K562 (cell line): ENCODE results near the gene TBC1D25. TPM values are rescaled to one million over a fixed set of nuclear protein-coding genes. Genes with fewer than 3 reads are reported as not detected.

ENCODE experiments used
- ATAC-seq: fragments of 200-7000 bp; cut with Tn5 transposase; 3 replicates; pipeline ENCODE4 v1.9.1; 2020; ENCODE audit warnings: moderate library complexity
- BruUV-seq: library from RNA; stranded (reverse); fragments of 400-500 nt; replicated peaks from 2 replicates; lab custom pipeline; 2021; lab: Mats Ljungman, UMichigan
- CTCF ChIA-PET: fragments of 300-600 bp; formaldehyde crosslinking; extraction: SDS; loops from one replicate; lab custom pipeline; 2021; ENCODE audit warnings: low intra/inter-chr PET ratio; lab: Yijun Ruan, JAX
- POLR2A ChIA-PET: fragments of 300-600, 350-650 bp; sonication (Branson Sonifier 250); formaldehyde crosslinking; extraction: SDS; loops from one replicate; lab custom pipeline; 2021; ENCODE audit warnings: antibody characterized with exemption, inconsistent platforms; lab: Yijun Ruan, JAX
- DNase-seq, 4 experiments: peaks; one replicate each; pipeline versions ENCODE4 v3.0.0 to v3.0.0-alpha.2; 2011 to 2018; ENCODE audit warnings: low spot score in 3 of 4, mixed read lengths in 3 of 4; ENCODE audit errors: extremely low read depth in 1 of 4
- FAIRE-seq: peaks from 2 replicates; lab custom pipeline; 2011; peaks lifted over from hg19 to GRCh38; lab: Jason Lieb, UNC
- H2AFZ ChIP-seq: 2 replicates; pipeline ENCODE4 v1.6.0; 2011; ENCODE audit warnings: low read depth, low read length, control low read depth, inconsistent platforms
- H3K27ac ChIP-seq: fragments of 200-600 bp; 3 replicates; pipeline ENCODE4 v1.8.0; 2011; ENCODE audit warnings: low read depth, mild to moderate bottlenecking, control low read depth, inconsistent platforms, low read length, moderate library complexity, mixed read lengths; ENCODE audit errors: extremely low read depth
- H3K27me3 ChIP-seq, 2 experiments: fragments of 300-600 bp in 1 of 2; 2 replicates in 1 of 2; 3 replicates in 1 of 2; pipeline versions ENCODE4 v1.6.0 to v1.8.0; 2011; ENCODE audit warnings: inconsistent platforms in 2 of 2, low read length in 2 of 2, mild to moderate bottlenecking in 1 of 2, mixed read lengths in 1 of 2, moderate library complexity in 1 of 2; ENCODE audit not compliant: control insufficient read depth in 2 of 2, insufficient read depth in 2 of 2
- H3K36me3 ChIP-seq: fragments of 300-600 bp; 3 replicates; pipeline ENCODE4 v1.8.0; 2011; ENCODE audit warnings: mild to moderate bottlenecking, low read length, inconsistent platforms; ENCODE audit not compliant: control insufficient read depth, insufficient read depth
- H3K4me1 ChIP-seq, 2 experiments: fragments of 200-600 bp in 1 of 2; replicated peaks in 1 of 2; 2 replicates in 1 of 2; 3 replicates in 1 of 2; pipeline versions ENCODE4 v1.5.1 to v1.8.0; 2011; ENCODE audit warnings: inconsistent platforms in 2 of 2, low read length in 2 of 2, mild to moderate bottlenecking in 1 of 2, mixed read lengths in 1 of 2, moderate library complexity in 1 of 2; ENCODE audit not compliant: control insufficient read depth in 2 of 2, insufficient read depth in 2 of 2
- H3K4me2 ChIP-seq: 2 replicates; pipeline ENCODE4 v1.6.1; 2011; ENCODE audit warnings: low read length, control low read depth, inconsistent platforms, mixed read lengths; ENCODE audit not compliant: insufficient read depth
- H3K4me3 ChIP-seq: fragments of 200-600 bp; sonication (generic), shearing (Covaris generic); 2 replicates; pipeline ENCODE4 v1.5.1; 2016; ENCODE audit warnings: control low read depth, inconsistent platforms
- H3K79me2 ChIP-seq: fragments of 200-600 bp; 3 replicates; pipeline ENCODE4 v1.8.0; 2011; ENCODE audit warnings: low read length, inconsistent platforms; ENCODE audit not compliant: control insufficient read depth, insufficient read depth
- H3K9ac ChIP-seq, 2 experiments: 2 replicates each; pipeline versions ENCODE4 v1.6.0 to v1.6.1; 2011; ENCODE audit warnings: low read depth in 2 of 2, low read length in 2 of 2, control low read depth in 1 of 2, inconsistent platforms in 1 of 2, mild to moderate bottlenecking in 1 of 2, mixed read lengths in 1 of 2; ENCODE audit not compliant: insufficient read depth in 1 of 2
- H3K9me1 ChIP-seq: one replicate; pipeline ENCODE4 v1.6.0; 2011; ENCODE audit warnings: inconsistent platforms, mild to moderate bottlenecking, low read length, moderate library complexity; ENCODE audit not compliant: control insufficient read depth, insufficient read depth
- H3K9me3 ChIP-seq: replicated peaks from 2 replicates; pipeline ENCODE4 v1.5.1; 2011; ENCODE audit warnings: low read depth, low read length, inconsistent platforms; ENCODE audit not compliant: control insufficient read depth, insufficient read depth
- H4K20me1 ChIP-seq: replicated peaks from 2 replicates; pipeline ENCODE4 v1.6.1; 2011; ENCODE audit warnings: low read length, inconsistent platforms, mixed read lengths; ENCODE audit not compliant: control insufficient read depth, insufficient read depth
- DDX20 ChIP-seq: fragments of 450-650 bp; IDR thresholded peaks from 2 replicates; pipeline ENCODE4 v1.6.1; 2016; ENCODE audit warnings: missing genetic modification characterization, low read depth, mild to moderate bottlenecking, missing compliant biosample characterization, moderate library complexity
- EP400 ChIP-seq: fragments of 450-650 bp; IDR thresholded peaks from 2 replicates; pipeline ENCODE4 v1.6.1; 2017; ENCODE audit warnings: antibody characterized with exemption, mild to moderate bottlenecking, moderate library complexity
- POLR2AphosphoS5 ChIP-seq: IDR thresholded peaks from 2 replicates; pipeline ENCODE4 v1.6.1; 2011; ENCODE audit warnings: mild to moderate bottlenecking, low read depth, low read length, moderate library complexity; ENCODE audit not compliant: control insufficient read depth, insufficient read depth
- POLR3G ChIP-seq: IDR thresholded peaks from 2 replicates; pipeline ENCODE4 v1.6.1; 2011; ENCODE audit not compliant: insufficient read length, insufficient replicate concordance; ENCODE audit errors: extremely low read depth
- RUNX1 ChIP-seq: sonication (generic); IDR thresholded peaks from 2 replicates; pipeline ENCODE4 v1.6.1; 2016; ENCODE audit warnings: antibody characterized with exemption, low read depth
- SMAD1 ChIP-seq: fragments of 150-350 bp; IDR thresholded peaks from 2 replicates; pipeline ENCODE4 v1.6.1; 2014; ENCODE audit warnings: low read length, low read depth; ENCODE audit not compliant: partially characterized antibody
- SMAD2 ChIP-seq: fragments of 150-350 bp; IDR thresholded peaks from 2 replicates; pipeline ENCODE4 v1.6.1; 2014; ENCODE audit warnings: low read depth, mild to moderate bottlenecking, low read length
- SMARCE1 ChIP-seq: fragments of 450-650 bp; IDR thresholded peaks from 2 replicates; pipeline ENCODE4 v1.7.1; 2016; ENCODE audit warnings: mild to moderate bottlenecking
- TARDBP ChIP-seq: fragments of 450-650 bp; IDR thresholded peaks from 2 replicates; pipeline ENCODE4 v1.6.1; 2016
- YBX1 ChIP-seq: fragments of 450-650 bp; IDR thresholded peaks from 2 replicates; pipeline ENCODE4 v1.7.1; 2016; ENCODE audit warnings: mild to moderate bottlenecking
- ZBED1 ChIP-seq: IDR thresholded peaks from 2 replicates; pipeline ENCODE4 v1.6.1; 2014
- ZBTB1 ChIP-seq: sonication (generic); formaldehyde crosslinking; IDR thresholded peaks from 2 replicates; pipeline ENCODE4 v1.8.1; 2023; ENCODE audit warnings: missing genetic modification reagents, low read depth, mild to moderate bottlenecking, borderline replicate concordance
- ZNF224 ChIP-seq: sonication (generic); formaldehyde crosslinking; IDR thresholded peaks from 2 replicates; pipeline ENCODE4 v1.8.0; 2022; ENCODE audit warnings: mild to moderate bottlenecking, missing genetic modification reagents
- ZNF699 ChIP-seq: fragments of 250-450 bp; sonication (Bioruptor Pico); IDR thresholded peaks from 2 replicates; pipeline ENCODE4 v1.8.0; 2021; ENCODE audit warnings: mild to moderate bottlenecking, moderate library complexity; ENCODE audit not compliant: insufficient replicate concordance
- WGBS: fragments of 100-300 bp; shearing (Covaris generic); methylation state at CpG from one replicate; pipeline ENCODE4 v1.1.6; 2016; ENCODE audit warnings: low coverage, mixed read lengths; ENCODE audit not compliant: insufficient coverage; ENCODE audit errors: missing lambda C conversion rate; 5-methylcytosine and 5-hydroxymethylcytosine counted together
- in situ Hi-C: fragments of 300-500 bp; cut with MboI; formaldehyde crosslinking; loops from 4 replicates; pipeline ENCODE4 v1.15.0; 2018; ENCODE audit warnings: inconsistent platforms, mixed read lengths
- intact Hi-C: fragments of 100-400 bp; cut with micrococcal nuclease; formaldehyde crosslinking; loops from 2 replicates; pipeline ENCODE4 v1.14.2; 2022
- polyA plus RNA-seq, 8 experiments: library from polyadenylated mRNA; depleted of rRNA in 4 of 8; stranded (reverse) in 5 of 8; unstranded in 3 of 8; fragments of >200 nt; fragmentation: Nextera tagmentation in 2 of 8; fragmentation: Illumina TruSeq in 1 of 8; extraction: Ambion mirVana in 2 of 8; extraction: Trizol in 1 of 8; gene quantifications; 2 replicates each; pipeline versions ENCODE4 v1.2.1 to v1.2.3, GENCODE V29; 2011 to 2014; ENCODE audit warnings: inconsistent platforms in 1 of 8, missing spikeins in 1 of 8
- total RNA-seq, 7 experiments: library from RNA; depleted of rRNA in 6 of 7; stranded (reverse); fragments of >200 nt in 6 of 7; fragmentation: Illumina TruSeq in 2 of 7; extraction: Trizol in 2 of 7; gene quantifications; 2 replicates each; pipeline versions ENCODE4 v1.2.1 to v1.2.3, GENCODE V29; 2011 to 2021; ENCODE audit warnings: low replicate concordance in 1 of 7
- TF ChIP-seq, protein P1 (sequence below): fragments of 250-450 bp; sonication (Bioruptor Pico); IDR thresholded peaks from 2 replicates; pipeline ENCODE4 v1.5.0; 2021

TBC1D25 gene
- total and polyA plus RNA-seq, 9 of the 15 experiments (the other 6 are each of a cell fraction or from before 2014, with no cell fraction given) = 0.62 to 10.6 (median 3.9) TPM

DNA sequence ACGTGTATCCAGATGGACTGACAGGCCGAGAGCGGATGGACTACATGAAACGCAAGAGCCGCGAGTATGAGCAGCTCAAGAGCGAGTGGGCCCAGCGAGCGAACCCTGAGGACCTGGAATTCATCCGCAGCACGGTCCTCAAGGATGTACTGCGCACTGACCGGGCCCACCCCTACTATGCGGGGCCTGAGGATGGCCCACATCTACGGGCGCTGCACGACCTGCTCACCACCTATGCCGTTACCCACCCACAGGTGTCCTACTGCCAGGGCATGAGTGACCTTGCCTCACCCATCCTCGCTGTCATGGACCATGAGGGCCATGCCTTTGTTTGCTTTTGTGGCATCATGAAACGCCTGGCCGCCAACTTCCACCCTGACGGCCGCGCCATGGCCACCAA lies 20.1 kb downstream of the TBC1D25 start (continued):
- TF ChIP-seq ZNF699 (no peak), SMAD2 (no peak), ZNF224 (CRISPR knock-in tag) (no peak), POLR2AphosphoS5 (no peak)
- TF ChIP-seq, all 486 proteins: peak for 0

DNA sequence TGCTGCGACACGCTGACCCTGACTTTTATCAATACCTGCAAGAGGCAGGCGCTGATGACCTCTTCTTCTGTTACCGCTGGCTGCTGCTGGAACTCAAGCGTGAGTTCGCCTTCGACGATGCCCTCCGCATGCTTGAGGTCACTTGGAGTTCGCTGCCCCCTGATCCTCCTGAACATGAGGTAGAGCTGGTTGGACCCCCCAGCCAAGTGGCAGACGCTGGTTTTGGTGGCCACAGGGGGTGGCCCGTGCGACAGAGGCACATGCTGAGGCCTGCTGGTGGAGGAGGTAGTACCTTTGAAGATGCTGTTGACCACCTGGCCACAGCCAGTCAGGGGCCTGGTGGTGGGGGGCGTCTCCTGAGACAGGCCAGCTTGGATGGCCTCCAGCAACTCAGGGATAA lies 20.5 kb downstream of the TBC1D25 start:
- ChIA-PET POLR2A (interaction anchor here (1.4 kb wide), 1 partner anchor 14 kb away, joined by 3 read pairs; the partner anchor contains the start of gene RBM3), CTCF (no interaction called here)
- Histone ChIP-seq H3K9me1 (no peaks in the 10 kb centered on the region), H3K4me2 (no peak overlapping the region), H3K27ac (no peak overlapping the region), H3K36me3 (peaks cover 38% of the 10 kb centered on the region; the same call in 2 of the 3 replicates), H3K27me3 (no peaks in the 10 kb centered on the region), H2AFZ (no peak overlapping the region), H3K79me2 (no peaks in the 10 kb centered on the region), H4K20me1 (no peaks in the 10 kb centered on the region; the same call in 1 of the 2 replicates), H3K4me1 (no peaks in the 10 kb centered on the region; a peak in 1 of 5 replicates), H3K4me3 (no peak overlapping the region), H3K9ac (no peak overlapping the region), H3K9me3 (no peaks in the 10 kb centered on the region)
- in situ Hi-C loops (no loop called here), intact Hi-C loops (no loop called here)
- DNase-seq = no peak
- no TSS peak for BruUV-seq
- TF ChIP-seq DDX20 (no peak), YBX1 (no peak), ZBED1 (no peak), RUNX1 (no peak), SMARCE1 (no peak), POLR3G (no peak), TARDBP (no peak), ZBTB1 (CRISPR knock-in tag) (no peak), SMAD1 (no peak), EP400 (no peak)
- TF ChIP-seq, protein P1, sequence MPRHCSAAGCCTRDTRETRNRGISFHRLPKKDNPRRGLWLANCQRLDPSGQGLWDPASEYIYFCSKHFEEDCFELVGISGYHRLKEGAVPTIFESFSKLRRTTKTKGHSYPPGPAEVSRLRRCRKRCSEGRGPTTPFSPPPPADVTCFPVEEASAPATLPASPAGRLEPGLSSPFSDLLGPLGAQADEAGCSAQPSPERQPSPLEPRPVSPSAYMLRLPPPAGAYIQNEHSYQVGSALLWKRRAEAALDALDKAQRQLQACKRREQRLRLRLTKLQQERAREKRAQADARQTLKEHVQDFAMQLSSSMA (CRISPR knock-in tag) = no peak
- 87% methylated on average over 12 of the region's 14 CpGs for WGBS
- FAIRE-seq = no peak
- no peak for ATAC-seq
